ENCODE measurements around the gene INTS1.

Gene INTS1

GRCh38 chr7:1505731-1506550 is 1.8 kb upstream of the INTS1 start:
- no peak for DNase-seq

GRCh38 chr7:1503390-1503789 is 799 bp downstream of the INTS1 start:
- no peak for DNase-seq

GRCh38 chr7:1502845-1503244 is 1.3 kb downstream of the INTS1 start:
- no peak for DNase-seq

GRCh38 chr7:1501487-1502270 is 2.5 kb downstream of the INTS1 start:
- no peak for DNase-seq

GRCh38 chr7:1500064-1500807 is 4.0 kb downstream of the INTS1 start:
- DNase-seq: no peak

GRCh38 chr7:1499367-1500029 is 4.7 kb downstream of the INTS1 start:
- no peak for DNase-seq

- no peak for DNase-seq
These were observed 5.6 kb downstream of the INTS1 start for GRCh38 chr7:1498370-1499305.

- DNase-seq: no peak
These were observed 6.8 kb downstream of the INTS1 start for GRCh38 chr7:1497293-1497927.

- no peak for DNase-seq
These were observed 7.5 kb downstream of the INTS1 start for GRCh38 chr7:1496531-1497292.

GRCh38 chr7:1495564-1496242 is 8.5 kb downstream of the INTS1 start:
- no peak for DNase-seq

GRCh38 chr7:1494866-1495563 is 9.2 kb downstream of the INTS1 start:
- no peak for DNase-seq

GRCh38 chr7:1494447-1494846 is 9.7 kb downstream of the INTS1 start:
- no peak for DNase-seq

- DNase-seq: no peak
These were observed 10.6 kb downstream of the INTS1 start for GRCh38 chr7:1493571-1493970.

- DNase-seq: no peak
These were observed 11.1 kb downstream of the INTS1 start for GRCh38 chr7:1493129-1493528.

- no peak for DNase-seq
These were observed 11.5 kb downstream of the INTS1 start for GRCh38 chr7:1492640-1493039.

- DNase-seq: no peak
These were observed 12.0 kb downstream of the INTS1 start for GRCh38 chr7:1492221-1492620.

- DNase-seq: no peak
These were observed 13.4 kb downstream of the INTS1 start for GRCh38 chr7:1490837-1491236.

- DNase-seq: no peak
These were observed 14.9 kb downstream of the INTS1 start for GRCh38 chr7:1489336-1489735.

GRCh38 chr7:1488016-1488415 is 16.2 kb downstream of the INTS1 start:
- DNase-seq: no peak
